Activated CD8-positive, alpha-beta memory T cell treated with anti-CD3 and anti-CD28 coated beads, Interleukin-2, amount 50 U/mL, for 24 hours (primary cell): ENCODE measurements around the gene GPC6.
"Not testable (repeated sequence)": the region's sequence is repeated elsewhere in the genome, so short reads cannot be mapped to it uniquely, and the experiment has no call there.

ENCODE experiments used
- DNase-seq: peaks from one replicate; pipeline ENCODE4 v3.0.0-alpha.2; 2020; ENCODE audit errors: extremely low read depth

GPC6 gene

GRCh38 chr13:93318534-93319254 lies 92.1 kb downstream of the GPC6 start:
- no peak for DNase-seq

- DNase-seq = no peak
Measured at GRCh38 chr13:93320942-93321341, 94.3 kb downstream of the GPC6 start.

GRCh38 chr13:93323880-93324279 lies 97.3 kb downstream of the GPC6 start:
- DNase-seq = not testable (repeated sequence)

DNA sequence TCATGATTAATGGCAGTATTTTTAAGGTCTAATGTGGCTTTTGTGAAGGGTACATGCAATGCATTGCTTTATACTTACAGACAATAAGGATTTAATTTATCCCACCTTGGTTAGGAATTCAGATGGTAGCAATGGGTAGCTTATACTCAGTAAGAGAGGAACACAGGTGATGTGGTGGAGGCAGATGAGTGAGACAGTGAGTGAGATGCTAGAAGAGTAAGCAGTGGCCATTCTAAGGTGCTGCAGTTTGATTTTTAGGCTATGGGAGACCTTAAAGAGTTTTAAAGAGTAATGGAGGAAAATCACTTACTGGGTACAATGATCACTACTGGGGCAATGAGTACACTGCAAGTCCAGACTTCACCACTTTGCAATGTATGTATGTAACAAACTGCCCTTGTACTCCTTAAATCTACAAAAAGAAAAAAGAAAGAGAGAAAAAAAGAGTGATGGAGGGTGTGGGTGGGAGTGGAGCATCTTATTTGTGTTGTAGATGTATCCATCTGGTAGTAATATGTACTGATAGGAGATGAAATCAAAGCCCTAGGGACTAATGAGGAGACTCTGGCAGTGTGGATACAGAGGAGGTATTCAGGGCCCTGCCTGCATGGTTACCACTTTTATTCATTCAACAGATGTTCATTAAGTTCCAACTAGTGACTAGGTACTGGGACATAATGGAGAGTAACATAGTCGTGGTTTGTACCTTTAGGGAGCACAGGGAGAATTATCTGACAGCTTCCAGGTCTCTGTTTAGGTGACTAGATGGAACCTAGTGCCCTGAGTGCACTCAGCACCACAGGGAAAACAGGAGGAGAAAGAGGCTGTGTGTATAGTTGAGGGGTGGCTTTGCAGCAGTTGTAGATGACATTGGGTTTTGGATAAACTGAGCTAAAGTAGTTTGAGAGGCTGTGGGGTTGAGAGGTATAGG lies 99.0 kb downstream of the GPC6 start:
- no peak for DNase-seq

DNA sequence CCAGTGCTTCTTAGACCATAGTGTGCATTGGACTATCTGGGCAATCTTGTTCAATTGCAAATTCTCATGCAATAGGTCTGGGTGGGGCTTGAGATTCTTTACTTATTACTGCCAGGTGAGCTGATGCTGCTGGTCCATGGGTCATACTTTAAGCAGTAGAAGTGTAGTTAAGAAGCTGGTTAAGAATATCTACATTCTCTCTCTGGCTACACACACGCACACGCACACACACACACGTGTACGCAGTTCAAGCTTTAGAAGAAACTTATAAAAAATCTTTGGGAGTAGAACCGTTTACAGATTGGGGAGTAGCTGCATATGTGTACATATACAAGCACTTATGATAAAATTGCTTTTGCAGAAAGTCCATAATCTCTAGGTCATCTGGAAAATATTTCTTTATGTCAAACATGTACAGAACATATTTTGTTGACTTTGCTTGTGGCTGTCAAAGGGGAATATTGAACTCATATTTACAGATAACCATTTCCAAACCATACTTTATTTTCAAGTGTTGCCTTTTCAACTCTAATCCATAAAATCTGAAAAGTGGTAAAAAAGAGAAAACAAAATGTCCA lies 99.7 kb downstream of the GPC6 start:
- no peak for DNase-seq

- no peak for DNase-seq
Measured at GRCh38 chr13:93328943-93329342, 102.3 kb downstream of the GPC6 start.

- no peak for DNase-seq
Measured at GRCh38 chr13:93336728-93337127, 110.1 kb downstream of the GPC6 start.

DNA sequence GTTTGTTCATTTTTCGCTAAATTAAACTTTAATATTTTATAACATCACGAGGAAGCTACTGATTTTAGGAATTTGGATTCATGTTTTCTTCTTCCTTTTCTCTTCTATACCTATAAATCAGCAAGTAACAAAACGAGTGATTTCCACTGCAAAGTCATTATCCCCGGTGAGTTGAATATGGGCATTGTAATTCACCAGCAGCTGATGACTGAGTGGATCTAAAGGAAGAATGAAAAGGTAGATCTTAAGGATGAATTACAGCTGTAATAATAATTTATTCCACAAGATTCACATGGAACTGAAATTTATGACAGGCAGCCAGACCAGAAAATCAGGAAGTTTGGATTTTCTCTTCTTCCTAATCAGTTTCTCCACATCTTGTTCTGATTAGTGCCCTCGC lies 111.4 kb downstream of the GPC6 start:
- no peak for DNase-seq

GRCh38 chr13:93338906-93339305 lies 112.3 kb downstream of the GPC6 start:
- DNase-seq = no peak

GRCh38 chr13:93339550-93339949 lies 112.9 kb downstream of the GPC6 start:
- DNase-seq = no peak

- DNase-seq = no peak
Measured at GRCh38 chr13:93341517-93341916, 114.9 kb downstream of the GPC6 start.

DNA sequence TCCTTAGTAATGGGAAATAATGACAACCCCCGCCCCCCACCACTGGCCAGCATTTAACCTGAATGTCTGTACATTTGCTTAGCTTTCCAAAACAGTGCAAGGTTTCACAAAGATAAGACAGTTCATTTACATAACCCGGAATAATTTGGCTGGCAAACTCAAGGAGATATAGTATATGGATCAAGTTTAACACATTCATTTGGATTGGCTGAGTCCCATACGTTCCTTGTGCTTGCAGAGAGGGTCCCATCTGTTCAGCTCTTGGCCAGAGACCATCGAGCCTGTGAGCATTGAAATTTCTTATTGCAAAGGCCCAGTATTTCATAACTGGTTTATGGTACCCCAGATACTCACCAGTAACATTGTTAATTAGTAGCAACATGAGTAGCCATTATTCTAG lies 116.5 kb downstream of the GPC6 start:
- DNase-seq = no peak

DNA sequence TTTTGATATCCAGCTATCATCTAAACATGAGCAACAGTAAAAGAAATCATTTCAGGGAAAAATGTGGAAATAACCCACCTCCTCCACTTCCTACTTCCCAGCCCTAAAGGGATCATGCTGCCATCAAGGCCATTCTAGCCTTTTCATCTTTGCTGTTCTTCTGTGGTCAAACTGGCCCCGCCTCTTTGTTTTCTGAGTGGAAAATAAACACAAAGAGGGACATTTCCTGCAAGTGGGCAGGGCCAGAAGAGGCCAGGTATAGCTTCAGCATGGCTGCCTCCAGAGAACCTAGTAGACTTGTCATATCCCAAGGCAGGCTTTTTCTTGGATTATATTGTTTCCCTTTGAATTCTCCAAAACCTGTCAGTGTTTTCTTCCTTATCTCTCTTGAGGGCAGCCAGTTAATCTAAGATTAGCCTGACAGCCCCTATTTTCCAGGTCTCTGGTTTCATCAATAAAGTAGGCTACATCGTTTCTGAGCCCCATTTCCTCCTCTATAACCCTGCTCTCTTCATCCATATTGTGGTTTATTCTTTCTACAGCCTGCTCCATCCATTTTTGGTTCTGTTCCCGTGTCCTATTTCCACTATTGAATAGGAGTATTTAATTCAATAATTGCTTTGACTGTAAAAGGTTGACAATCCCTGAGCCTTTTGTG lies 117.6 kb downstream of the GPC6 start:
- DNase-seq = no peak

- DNase-seq = no peak
Measured at GRCh38 chr13:93345024-93345423, 118.4 kb downstream of the GPC6 start.

GRCh38 chr13:93345770-93346169 lies 119.2 kb downstream of the GPC6 start:
- no peak for DNase-seq

DNA sequence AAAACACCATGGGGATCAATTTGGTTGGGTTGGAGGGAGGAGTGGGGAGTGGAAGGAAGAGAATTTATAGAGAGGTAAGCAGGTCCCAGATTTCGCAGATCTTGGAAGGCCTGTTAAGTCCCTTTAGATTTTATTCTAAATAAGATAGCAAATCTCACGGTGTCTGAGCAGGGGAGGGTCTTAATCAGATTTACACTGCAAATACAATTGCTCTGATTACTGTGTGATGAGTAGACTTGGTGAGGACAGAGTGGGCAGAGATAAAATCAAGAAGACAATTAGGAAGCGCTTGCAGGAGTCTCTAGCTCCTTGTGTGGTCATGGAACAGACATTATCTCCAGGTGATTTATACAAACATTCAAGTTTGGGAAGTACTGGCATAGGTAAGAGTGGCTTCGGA lies 126.0 kb downstream of the GPC6 start:
- no peak for DNase-seq

DNA sequence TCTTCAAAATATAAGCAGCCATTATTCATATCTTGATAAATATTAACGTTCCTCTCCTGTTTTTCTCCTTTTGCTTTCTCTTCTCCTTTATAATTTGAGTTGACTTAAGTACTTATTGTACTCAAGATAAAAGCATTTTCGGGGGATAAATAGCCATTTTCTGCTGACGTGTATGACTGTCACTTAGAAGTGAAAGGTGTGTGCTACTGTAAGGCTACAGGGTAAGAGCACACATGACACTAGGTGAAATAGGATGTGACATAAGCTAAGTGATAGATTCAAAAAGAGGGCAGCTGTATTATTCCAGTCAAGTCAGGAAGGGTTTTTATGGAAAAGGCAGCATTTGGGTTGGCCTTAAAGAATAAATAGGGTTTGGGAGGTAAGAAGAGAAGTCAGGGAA lies 128.5 kb downstream of the GPC6 start:
- no peak for DNase-seq

DNA sequence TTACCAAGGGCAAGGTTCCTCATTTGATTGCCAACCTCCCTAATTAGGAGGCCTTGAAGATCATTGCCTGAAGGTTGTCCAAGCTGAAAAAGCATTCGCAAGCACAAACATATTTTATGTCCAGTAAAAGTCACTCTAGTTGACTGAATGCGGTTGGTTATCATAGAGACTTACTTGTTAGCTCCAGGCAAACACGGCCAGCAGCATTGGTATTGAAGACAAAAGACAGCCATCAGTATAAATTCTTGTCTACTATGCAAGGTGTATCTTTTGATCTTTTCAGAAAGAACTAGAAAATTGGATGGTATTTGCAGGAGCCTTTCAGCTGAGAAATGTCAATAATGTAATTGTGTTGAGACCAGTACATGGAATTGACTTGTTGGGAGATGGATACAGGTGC lies 129.9 kb downstream of the GPC6 start:
- DNase-seq = no peak

GRCh38 chr13:93360021-93360420 lies 133.4 kb downstream of the GPC6 start:
- no peak for DNase-seq

DNA sequence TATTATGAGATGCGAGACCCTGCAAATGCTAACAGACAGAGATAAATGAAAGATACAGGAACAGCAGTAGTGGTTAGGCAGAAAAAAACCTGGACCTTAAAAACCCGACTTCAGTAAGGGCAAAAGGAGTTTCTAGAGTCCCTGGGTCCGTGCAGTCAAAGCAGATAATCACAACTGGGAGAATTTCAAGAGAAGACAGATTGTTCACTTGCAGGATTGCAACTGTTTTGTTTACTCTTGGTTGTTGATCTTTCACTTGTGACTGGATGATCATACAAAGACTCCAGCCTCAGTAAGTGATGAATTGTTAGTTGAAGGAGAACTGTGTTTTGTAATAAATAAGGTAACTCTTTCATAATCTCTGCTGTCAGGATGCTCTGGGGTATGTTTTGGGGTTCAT lies 135.1 kb downstream of the GPC6 start:
- DNase-seq = no peak

- no peak for DNase-seq
Measured at GRCh38 chr13:93364166-93364565, 137.6 kb downstream of the GPC6 start.

- no peak for DNase-seq
Measured at GRCh38 chr13:93368296-93368695, 141.7 kb downstream of the GPC6 start.
